GM12874 (cell line): ENCODE results near the gene GPR161.

ENCODE experiments used
- TF ChIP-seq, protein P1 (sequence below): IDR thresholded peaks from 2 replicates; pipeline ENCODE4 v1.5.1; 2011; ENCODE audit warnings: low read depth, mild to moderate bottlenecking, control low read depth, low read length, moderate library complexity; ENCODE audit not compliant: insufficient read depth

The GPR161 gene

DNA sequence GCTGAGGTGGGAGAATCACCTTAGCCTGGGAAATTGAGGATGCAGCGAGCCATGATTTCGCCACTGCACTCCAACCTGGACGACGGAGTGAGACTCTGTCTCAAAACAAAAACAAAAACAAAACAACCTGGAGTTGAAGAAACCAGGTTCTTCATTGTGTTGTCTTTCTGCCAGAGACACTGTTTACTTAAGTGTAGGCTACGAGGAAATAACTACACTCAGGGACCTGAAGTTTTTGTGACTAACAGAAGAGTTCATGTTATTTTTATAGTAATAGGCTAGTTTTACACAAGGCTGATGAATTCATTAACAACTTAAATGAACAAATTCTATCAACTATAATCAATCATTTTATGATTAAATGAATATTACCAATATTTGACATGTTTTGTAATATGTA, 101.4 kb downstream of the GPR161 start:
- TF ChIP-seq, protein P1, sequence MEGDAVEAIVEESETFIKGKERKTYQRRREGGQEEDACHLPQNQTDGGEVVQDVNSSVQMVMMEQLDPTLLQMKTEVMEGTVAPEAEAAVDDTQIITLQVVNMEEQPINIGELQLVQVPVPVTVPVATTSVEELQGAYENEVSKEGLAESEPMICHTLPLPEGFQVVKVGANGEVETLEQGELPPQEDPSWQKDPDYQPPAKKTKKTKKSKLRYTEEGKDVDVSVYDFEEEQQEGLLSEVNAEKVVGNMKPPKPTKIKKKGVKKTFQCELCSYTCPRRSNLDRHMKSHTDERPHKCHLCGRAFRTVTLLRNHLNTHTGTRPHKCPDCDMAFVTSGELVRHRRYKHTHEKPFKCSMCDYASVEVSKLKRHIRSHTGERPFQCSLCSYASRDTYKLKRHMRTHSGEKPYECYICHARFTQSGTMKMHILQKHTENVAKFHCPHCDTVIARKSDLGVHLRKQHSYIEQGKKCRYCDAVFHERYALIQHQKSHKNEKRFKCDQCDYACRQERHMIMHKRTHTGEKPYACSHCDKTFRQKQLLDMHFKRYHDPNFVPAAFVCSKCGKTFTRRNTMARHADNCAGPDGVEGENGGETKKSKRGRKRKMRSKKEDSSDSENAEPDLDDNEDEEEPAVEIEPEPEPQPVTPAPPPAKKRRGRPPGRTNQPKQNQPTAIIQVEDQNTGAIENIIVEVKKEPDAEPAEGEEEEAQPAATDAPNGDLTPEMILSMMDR, result no peak

DNA sequence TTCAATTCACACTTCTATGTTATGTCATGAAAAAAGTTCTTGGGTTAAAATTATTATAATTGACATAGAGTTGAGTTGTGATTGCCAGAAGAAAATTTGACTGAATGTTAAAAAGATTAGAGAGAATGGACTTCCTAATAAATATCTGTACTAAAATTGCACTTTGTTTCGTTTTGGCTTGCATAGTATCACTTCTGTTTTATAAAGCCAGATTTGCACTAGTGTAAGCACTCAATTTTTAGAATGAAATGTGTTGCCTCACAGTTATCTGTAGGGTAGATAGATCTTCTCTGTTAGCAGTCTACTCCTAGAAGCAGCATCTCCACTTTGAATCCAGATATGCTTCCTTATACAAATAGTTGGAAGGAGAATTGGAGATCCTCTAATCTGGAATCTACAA, 104.7 kb downstream of the GPR161 start:
- TF ChIP-seq, protein P1, result no peak

DNA sequence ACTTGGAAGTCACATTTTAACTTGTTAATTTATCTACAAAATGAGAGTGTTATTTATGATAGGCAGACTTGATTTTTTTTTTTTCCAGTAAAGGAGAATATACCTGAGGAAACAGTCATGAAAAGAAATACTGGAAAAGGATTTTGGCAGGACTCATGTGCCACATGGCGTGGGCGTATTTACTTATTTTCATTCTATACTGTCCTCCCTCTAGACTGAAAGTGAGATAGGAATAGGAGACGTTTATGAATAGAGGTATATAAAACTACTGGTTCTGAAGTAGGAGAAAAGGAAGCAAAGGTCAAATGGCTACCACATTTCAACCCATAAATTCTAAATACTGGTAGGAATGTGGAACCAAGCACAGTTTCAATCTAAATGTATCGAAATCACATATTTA, 105.1 kb downstream of the GPR161 start:
- TF ChIP-seq, protein P1, result no peak

DNA sequence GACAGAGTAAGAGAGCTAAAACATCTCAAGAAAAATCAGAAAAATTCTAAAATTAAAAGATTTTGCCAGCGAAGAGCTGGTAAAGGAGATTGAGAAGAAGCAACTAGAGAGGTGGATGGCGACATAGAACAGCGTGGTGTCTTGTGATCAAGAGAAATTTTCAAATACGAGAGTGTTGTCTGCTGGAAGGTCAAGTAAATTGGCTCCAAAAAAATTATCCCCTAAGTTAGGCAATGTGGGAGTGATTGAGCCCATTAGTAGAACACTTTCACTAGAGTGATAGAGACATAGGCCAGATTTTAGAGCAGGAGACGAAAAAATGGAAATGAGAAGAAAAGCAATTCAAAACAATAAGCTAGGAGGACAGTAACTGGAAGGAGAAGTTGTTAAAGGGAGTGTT, 105.5 kb downstream of the GPR161 start:
- TF ChIP-seq, protein P1, result no peak
